Stimulated activated CD8-positive, alpha-beta memory T cell treated with anti-CD3 and anti-CD28 coated beads, Interleukin-15, amount 100 ng/mL, for 24 hours (primary cell): ENCODE results near the gene LCN9.
A peak's percentile ranks its signal among the peaks of the same experiment; 100 is the strongest.

Source experiments
- DNase-seq: peaks from one replicate; pipeline ENCODE4 v3.0.0-alpha.2; 2020; ENCODE audit warnings: low read depth

The LCN9 gene

DNA sequence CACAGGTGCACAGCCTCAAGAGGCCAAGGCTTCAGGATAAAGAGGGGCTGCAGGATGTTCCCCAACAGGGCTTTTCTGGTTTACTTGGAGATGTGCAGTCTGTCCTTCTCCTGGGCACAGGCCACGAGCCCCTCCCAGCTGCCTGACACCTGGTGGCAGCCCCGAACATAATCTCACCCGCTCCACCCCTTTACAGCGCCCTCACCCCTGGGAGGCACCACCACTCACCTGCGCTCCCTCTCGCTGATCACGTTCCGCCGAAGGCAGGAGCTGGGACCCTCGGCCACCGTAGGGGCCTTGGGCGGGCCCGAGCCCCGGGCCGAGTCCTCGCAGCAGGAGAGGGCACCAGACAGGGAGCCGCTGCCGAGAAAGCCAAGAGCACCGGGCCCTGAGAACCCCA, 35.7 kb downstream of the LCN9 start:
- DNase-seq: no peak

GRCh38 chr9:135699440-135699839, 36.3 kb downstream of the LCN9 start, which contains the start of gene SOHLH1:
Gene SOHLH1, minus strand, starts transcription at chr9:135699481. Its CDS starts 14 bp downstream, at chr9:135699467.
- no peak for DNase-seq

DNA sequence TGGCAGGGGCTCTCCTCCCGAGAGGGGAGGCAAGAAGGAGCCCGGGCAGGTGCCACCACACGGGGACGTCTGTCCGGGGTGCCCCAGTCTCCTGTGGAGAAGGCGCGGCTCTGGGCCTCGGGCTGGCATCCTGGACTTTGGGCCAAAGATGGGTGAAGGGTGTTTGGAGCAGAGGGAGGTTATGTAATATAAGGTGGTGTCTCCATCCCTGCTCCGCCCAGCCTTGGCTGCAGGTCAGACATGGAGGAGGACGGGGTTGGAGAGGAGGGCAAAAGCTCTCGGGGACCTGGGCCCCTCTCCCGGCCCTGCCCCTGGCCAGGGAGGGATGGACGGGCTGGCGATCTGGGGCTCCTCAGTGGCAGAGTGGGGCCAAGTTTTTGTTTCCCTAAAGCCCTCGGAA, 37.4 kb downstream of the LCN9 start:
- no peak for DNase-seq

DNA sequence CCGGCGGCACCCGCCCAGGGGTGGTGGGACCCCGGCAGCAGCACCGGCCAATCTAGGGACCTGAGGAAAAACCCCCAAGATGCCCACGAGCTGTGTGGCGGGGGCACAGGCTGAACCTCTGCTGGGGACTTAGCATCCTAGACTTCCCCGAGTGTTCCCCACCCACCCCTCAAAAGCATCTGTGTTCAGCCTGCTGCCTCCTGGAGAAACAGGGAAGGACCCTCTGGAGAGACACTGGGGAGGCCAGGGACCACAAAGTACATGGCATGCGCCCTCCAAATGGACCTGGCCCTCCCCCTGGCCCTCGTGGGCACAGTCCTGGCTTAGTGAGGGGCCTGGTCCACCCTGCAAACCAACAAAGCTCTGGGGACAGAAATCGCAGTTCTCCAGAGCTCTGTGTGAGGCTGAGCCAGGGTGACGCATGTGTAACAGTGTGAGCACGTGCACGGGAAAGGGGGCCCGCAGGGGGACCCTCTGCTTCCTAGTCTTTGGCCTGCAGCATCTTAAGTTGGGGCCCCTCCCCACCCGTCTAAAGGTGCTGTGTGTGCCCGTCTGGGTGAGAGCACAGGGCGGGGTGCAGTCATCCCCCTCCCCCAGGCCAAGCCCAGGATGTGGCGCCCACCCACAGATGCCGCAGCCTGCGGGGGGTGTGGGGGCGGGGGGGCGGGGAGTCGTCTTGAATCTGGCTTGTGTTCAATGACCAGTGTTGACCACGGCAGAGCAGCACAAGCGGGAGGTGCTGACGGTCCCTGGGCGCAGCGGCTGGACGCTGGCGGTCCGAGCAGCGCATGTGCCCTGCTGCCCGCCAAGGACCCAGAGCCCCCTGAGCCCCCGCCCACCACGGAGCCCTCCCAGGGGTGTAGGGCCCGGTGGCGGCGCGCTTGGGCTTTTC, 38.2 kb downstream of the LCN9 start:
- no peak for DNase-seq

GRCh38 chr9:135701959-135702721, 39.0 kb downstream of the LCN9 start, which contains the start of gene KCNT1:
Gene KCNT1, plus strand, starts transcription at chr9:135702185. Its CDS starts 74 bp downstream, at chr9:135702259.
- peak; percentile 64 for DNase-seq

GRCh38 chr9:135703726-135704125, 40.6 kb downstream of the LCN9 start:
- no peak for DNase-seq

- no peak for DNase-seq
Observed at GRCh38 chr9:135704483-135704882, 41.4 kb downstream of the LCN9 start.

DNA sequence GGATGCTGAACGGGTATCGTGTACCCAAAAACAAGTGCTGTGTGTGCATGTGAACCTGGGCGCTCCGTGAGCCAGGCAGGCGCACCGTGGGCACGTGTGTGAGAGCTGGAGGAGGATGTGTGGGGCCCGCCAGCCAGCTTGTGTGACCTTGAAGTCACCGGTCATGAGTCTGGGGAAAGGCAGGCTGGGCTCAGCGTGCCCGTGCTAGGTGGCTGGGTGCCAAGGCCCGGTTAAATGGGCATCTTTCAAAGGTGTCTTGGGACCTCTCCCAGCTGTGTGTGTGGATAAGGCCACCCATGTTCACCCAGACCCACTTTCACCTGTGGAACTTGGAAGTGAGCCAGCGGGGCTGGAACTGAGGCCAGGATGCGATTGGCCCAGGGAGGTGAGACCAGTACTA, 42.3 kb downstream of the LCN9 start:
- no peak for DNase-seq

DNA sequence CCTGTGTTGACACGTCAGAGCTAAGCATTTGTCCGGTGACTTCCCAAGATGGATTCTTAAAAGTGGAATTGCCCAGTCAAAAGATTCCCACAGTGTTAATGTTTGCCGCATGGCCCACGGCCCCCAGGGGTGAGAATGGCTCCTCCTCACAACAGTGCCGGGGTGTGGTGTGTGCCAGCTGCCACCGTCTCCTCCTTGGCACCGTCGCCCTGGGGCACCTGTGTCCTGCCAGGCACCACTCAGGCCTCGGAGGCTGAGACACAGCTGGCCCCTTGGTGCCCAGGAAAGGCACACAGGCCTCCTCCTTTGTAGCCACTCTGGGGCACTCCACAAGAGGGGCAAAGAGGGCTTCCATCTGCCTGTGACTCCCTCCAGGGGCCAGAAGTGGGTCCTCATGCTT, 43.2 kb downstream of the LCN9 start:
- no peak for DNase-seq

- no peak for DNase-seq
Observed at GRCh38 chr9:135707252-135708138, 44.4 kb downstream of the LCN9 start.

GRCh38 chr9:135708164-135708563, 45.1 kb downstream of the LCN9 start:
- no peak for DNase-seq

- DNase-seq: no peak
Observed at GRCh38 chr9:135711391-135711790, 48.3 kb downstream of the LCN9 start.

GRCh38 chr9:135711881-135712280, 48.8 kb downstream of the LCN9 start:
- no peak for DNase-seq

DNA sequence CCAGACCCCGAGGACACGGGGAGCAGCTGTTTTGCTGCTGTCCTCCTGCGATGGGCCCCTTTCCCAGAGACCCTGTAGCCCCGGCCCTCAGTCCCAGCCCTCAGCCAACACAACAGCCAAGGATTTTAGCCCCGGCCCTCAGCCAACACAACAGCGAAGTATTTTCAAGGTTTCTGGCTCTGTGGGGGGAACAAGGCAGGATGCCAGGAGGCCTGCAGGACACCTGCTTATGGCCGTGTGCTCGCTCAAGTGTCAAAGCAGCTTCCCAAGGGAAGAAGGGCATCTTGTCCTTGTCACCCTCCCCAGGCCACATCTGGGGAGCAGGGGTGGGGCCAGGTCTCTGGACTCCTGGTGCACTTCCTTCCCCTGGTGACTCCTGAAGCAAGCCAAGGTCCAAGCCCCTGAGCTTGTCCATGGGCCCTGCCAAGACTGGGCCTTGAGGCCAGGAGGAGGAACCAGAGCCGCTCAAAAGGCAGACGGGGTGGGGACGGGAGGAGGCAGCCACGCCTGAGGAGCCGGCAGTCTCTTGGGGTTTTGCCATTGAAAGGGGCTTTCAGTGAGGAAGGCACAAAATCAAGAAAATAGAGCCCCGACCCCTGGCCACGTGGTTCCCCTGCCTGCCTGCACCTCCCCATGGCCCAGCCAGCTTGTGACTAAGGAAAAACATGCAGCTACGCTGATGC, 49.6 kb downstream of the LCN9 start:
- DNase-seq: no peak

DNA sequence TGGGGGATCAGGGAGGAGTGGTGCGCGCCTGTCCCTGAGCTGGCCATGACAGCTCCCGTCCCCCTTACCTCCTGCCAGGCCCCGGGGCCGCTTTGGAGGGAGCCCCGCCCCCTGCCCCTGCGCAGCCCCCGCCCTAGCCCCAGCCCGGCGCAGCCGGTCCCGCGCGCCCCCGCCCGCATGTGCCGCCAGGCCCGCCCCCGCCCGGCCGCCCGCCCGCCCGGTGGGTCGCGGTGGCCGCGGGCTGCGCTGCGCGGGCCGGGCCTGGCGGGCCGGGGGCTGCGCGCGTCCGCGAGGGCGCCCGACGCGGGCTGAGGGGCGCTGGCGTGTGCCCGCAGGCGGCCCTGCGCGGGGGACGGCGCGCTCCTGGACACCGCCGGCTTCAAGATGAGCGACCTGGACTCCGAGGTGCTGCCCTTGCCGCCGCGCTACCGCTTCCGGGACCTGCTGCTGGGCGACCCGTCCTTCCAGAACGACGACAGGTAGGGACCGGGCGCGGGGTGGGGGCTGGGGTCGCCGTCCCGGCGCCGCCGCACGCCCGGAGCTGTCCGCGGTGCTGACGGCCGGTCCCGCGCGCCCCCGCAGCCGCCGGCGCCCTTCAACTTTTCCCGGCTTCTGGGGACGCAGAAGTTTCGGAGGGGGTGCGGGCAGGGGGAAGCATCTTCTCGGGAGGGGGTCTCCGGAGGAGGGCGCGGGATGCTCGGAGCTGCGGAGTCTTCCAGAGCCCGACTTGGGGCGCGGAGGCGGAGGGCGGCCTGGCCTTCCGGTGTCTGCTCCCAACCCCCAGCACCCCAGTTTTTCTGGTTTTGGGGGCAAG, 51.3 kb downstream of the LCN9 start:
- no peak for DNase-seq

GRCh38 chr9:135715056-135715595, 52.0 kb downstream of the LCN9 start:
- no peak for DNase-seq

GRCh38 chr9:135716045-135716444, 52.9 kb downstream of the LCN9 start:
- no peak for DNase-seq
